Mesendoderm (in vitro differentiated cells): ENCODE results near the gene HOTAIR.

Source experiments
- DNase-seq: peaks from one replicate; pipeline ENCODE4 v3.0.0; 2013
- H2AK5ac ChIP-seq: 2 replicates; pipeline ENCODE4 v1.6.1; 2013; ENCODE audit warnings: low read length, inconsistent platforms
- H2BK120ac ChIP-seq: 2 replicates; pipeline ENCODE4 v1.6.1; 2013; ENCODE audit warnings: low read depth, mild to moderate bottlenecking, low read length, moderate library complexity, mixed read lengths
- H2BK15ac ChIP-seq: replicated peaks from 2 replicates; pipeline ENCODE4 v1.6.1; 2013; ENCODE audit warnings: low read depth, mild to moderate bottlenecking, moderate library complexity
- H2BK5ac ChIP-seq: 2 replicates; pipeline ENCODE4 v1.6.1; 2013; ENCODE audit warnings: low read length, inconsistent platforms
- H3K18ac ChIP-seq: 2 replicates; pipeline ENCODE4 v1.6.1; 2013; ENCODE audit warnings: mild to moderate bottlenecking, low read length, mixed read lengths
- H3K23ac ChIP-seq: one replicate; pipeline ENCODE4 v1.6.1; 2013; ENCODE audit warnings: low read length
- H3K27ac ChIP-seq: 2 replicates; pipeline ENCODE4 v1.5.1; 2013; ENCODE audit warnings: low read depth, mild to moderate bottlenecking, inconsistent platforms, low read length, moderate library complexity
- H3K27me3 ChIP-seq: 2 replicates; pipeline ENCODE4 v1.6.1; 2013; ENCODE audit warnings: low read length, control low read depth, mild to moderate bottlenecking, inconsistent platforms; ENCODE audit not compliant: insufficient read depth, poor library complexity
- H3K36me3 ChIP-seq: 2 replicates; pipeline ENCODE4 v1.6.1; 2013; ENCODE audit warnings: low read length, inconsistent platforms; ENCODE audit not compliant: control insufficient read depth, insufficient read depth
- H3K4ac ChIP-seq: one replicate; pipeline ENCODE4 v1.6.1; 2013; ENCODE audit warnings: low read depth, mild to moderate bottlenecking, low read length, moderate library complexity
- H3K4me1 ChIP-seq: 2 replicates; pipeline ENCODE4 v1.6.1; 2013; ENCODE audit warnings: low read depth, low read length, inconsistent platforms; ENCODE audit not compliant: control insufficient read depth
- H3K4me2 ChIP-seq: 2 replicates; pipeline ENCODE4 v1.6.1; 2013; ENCODE audit warnings: low read length
- H3K4me3 ChIP-seq: 2 replicates; pipeline ENCODE4 v1.5.1; 2013; ENCODE audit warnings: mild to moderate bottlenecking, low read length
- H3K56ac ChIP-seq: one replicate; pipeline ENCODE4 v1.6.1; 2013; ENCODE audit warnings: low read length
- H3K79me1 ChIP-seq: 2 replicates; pipeline ENCODE4 v1.6.1; 2013; ENCODE audit warnings: low read length, inconsistent platforms
- H3K79me2 ChIP-seq: 2 replicates; pipeline ENCODE4 v1.6.1; 2013; ENCODE audit warnings: mild to moderate bottlenecking, low read length; ENCODE audit not compliant: control insufficient read depth, insufficient read depth
- H3K9ac ChIP-seq: 2 replicates; pipeline ENCODE4 v1.6.1; 2013; ENCODE audit warnings: low read length, inconsistent platforms
- H4K5ac ChIP-seq: one replicate; pipeline ENCODE4 v1.6.1; 2013; ENCODE audit warnings: low read length
- H4K8ac ChIP-seq: one replicate; pipeline ENCODE4 v1.6.1; 2013; ENCODE audit warnings: low read depth, mild to moderate bottlenecking, control low read depth, low read length, moderate library complexity
- WGBS: extraction: QIAGEN DNeasy Blood & Tissue Kit; methylation state at CpG from one replicate; pipeline ENCODE4 v1.1.7; 2013; ENCODE audit warnings: low lambda C conversion rate, missing lambda C conversion rate; ENCODE audit not compliant: insufficient coverage; ENCODE audit errors: extremely low coverage; 5-methylcytosine and 5-hydroxymethylcytosine counted together

The HOTAIR gene

DNA sequence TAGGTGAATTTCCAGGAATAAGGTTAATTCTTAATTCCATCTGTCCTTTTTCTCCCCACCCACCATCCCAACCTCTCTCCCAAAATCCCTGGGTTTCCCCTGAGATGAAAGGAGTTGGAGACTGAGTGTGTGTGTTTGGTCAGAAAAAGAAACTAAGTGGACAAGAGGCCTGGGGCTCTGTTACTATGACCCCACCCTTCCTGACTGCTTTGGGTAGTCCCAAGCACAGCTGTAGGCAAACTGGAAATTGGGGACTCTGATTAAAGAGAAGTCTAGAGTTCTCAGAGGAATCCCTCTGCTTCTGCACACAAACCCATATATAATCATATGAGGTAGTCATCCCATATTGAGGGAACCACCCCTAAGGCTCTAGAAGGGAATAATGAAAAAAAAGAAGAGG, 27.0 kb downstream of the HOTAIR start:
- Histone ChIP-seq H3K56ac (no peak overlapping the region), H3K4me2 (no peak overlapping the region), H3K79me2 (no peaks in the 10 kb centered on the region), H2AK5ac (no peak overlapping the region), H2BK120ac (no peak overlapping the region), H3K18ac (no peak overlapping the region), H3K4me3 (no peak overlapping the region), H3K4me1 (no peaks in the 10 kb centered on the region), H3K27ac (no peak overlapping the region), H4K5ac (no peak overlapping the region), H3K79me1 (no peaks in the 10 kb centered on the region), H3K23ac (no peak overlapping the region), H2BK15ac (no peak overlapping the region), H3K9ac (no peak overlapping the region), H2BK5ac (no peak overlapping the region), H4K8ac (no peak overlapping the region), H3K4ac (no peak overlapping the region), H3K36me3 (no peaks in the 10 kb centered on the region), H3K27me3 (peaks cover 88% of the 10 kb centered on the region)
- no peak for DNase-seq

DNA sequence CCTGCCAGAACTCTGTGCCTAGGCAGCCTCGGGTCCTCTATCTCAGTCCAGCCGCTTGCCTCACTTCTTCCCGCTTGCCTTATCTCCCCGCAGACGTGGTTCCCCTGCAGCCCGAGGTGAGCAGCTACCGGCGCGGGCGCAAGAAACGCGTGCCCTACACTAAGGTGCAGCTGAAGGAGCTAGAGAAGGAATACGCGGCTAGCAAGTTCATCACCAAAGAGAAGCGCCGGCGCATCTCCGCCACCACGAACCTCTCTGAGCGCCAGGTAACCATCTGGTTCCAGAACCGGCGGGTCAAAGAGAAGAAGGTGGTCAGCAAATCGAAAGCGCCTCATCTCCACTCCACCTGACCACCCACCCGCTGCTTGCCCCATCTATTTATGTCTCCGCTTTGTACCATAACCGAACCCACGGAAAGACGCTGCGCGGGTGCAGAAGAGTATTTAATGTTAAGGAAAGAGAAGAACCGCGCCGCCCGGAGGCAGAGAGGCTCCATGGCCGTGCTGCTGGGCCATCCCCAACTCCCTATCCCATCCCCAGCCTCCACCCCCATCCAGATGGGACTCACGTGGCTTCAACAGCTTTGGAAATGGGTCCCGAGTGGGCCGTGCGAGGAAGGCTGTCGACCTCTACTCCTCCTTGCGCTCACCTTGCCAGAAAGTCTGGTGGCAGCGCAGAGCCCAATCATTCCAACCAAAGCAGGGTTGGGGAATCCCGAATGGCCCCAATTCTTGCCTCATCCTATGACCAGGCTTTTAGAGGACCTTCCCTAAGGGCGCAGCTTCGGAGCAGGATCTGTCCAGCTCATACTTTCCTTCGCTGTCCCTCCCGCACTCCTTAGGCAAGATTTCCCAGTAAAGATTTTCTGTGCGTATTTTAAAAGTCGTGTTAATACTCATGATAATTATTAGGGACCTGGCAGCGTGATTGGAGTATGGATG, 29.6 kb downstream of the HOTAIR start:
- Histone ChIP-seq H3K79me1 (no peaks in the 10 kb centered on the region), H2BK15ac (no peak overlapping the region), H3K27ac (no peak overlapping the region), H3K18ac (no peak overlapping the region), H3K4ac (no peak overlapping the region), H3K4me3 (no peak overlapping the region), H3K79me2 (no peaks in the 10 kb centered on the region), H3K9ac (no peak overlapping the region), H3K27me3 (peaks cover 83% of the 10 kb centered on the region), H4K8ac (no peak overlapping the region), H3K36me3 (no peaks in the 10 kb centered on the region), H2BK120ac (no peak overlapping the region), H3K4me2 (no peak overlapping the region), H4K5ac (no peak overlapping the region), H3K23ac (no peak overlapping the region), H3K56ac (no peak overlapping the region), H2BK5ac (no peak overlapping the region), H3K4me1 (no peaks in the 10 kb centered on the region), H2AK5ac (no peak overlapping the region)
- no peak for DNase-seq
- no CpG with 5 or more reads among the region's 51 CpGs for WGBS

DNA sequence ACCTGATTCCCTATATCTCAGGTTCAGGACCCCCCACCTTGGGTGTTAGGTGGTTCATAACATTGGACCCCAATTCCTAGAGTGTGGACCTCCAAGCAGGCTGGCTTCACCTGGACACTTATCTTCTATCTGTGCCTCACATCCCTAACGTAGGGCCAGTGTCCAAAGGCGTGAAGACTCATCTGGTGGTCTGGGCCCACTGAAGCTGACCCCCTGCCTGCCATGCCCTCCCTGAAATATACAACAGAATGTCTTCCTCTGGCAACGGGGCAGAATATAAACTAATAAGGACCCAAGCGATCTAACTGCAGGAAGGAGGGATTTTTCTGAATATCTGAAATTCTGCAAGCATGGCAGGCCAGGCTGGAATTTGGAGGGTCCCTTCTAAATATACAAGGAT, 30.5 kb downstream of the HOTAIR start:
- Histone ChIP-seq H4K8ac (no peak overlapping the region), H3K4me1 (no peaks in the 10 kb centered on the region), H2BK5ac (no peak overlapping the region), H3K4ac (no peak overlapping the region), H2BK15ac (no peak overlapping the region), H3K36me3 (no peaks in the 10 kb centered on the region), H3K27me3 (peaks cover 83% of the 10 kb centered on the region), H3K4me2 (no peak overlapping the region), H4K5ac (no peak overlapping the region), H3K27ac (no peak overlapping the region), H3K9ac (no peak overlapping the region), H3K4me3 (no peak overlapping the region), H3K18ac (no peak overlapping the region), H3K79me1 (no peaks in the 10 kb centered on the region), H3K23ac (no peak overlapping the region), H2AK5ac (no peak overlapping the region), H2BK120ac (no peak overlapping the region), H3K79me2 (no peaks in the 10 kb centered on the region), H3K56ac (no peak overlapping the region)
- WGBS: no CpG with 5 or more reads among the region's 4 CpGs
- DNase-seq: no peak

DNA sequence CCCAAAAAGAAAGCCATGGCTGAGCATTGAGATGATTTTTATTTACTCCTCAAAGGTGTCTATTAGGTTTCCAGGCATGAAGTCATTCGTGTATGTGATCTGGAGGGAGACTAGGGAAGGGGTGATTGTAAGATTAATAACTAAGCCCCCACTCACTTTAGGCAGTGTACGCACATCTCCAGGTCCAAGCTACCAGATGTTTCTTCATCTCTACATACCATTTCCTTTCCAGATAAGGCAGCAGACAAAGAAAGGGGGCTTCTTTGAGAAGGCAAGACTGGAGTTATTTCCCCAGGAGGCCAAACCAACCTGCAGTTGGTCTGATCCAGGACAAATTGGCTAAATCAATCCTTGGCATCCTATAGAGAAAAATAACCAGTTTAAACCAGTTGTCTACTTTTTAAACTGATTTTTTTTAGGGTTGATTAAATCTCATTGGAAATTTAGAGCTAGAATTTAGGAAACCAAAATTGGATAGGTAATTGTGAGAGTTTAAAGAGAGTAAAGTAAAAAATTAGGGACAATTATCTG, 32.2 kb downstream of the HOTAIR start:
- no peak overlapping the region for H2BK120ac ChIP-seq
- WGBS: no CpG with 5 or more reads among the region's 2 CpGs
- H2AK5ac ChIP-seq: no peak overlapping the region
- DNase-seq: no peak
- no peak overlapping the region for H3K27ac ChIP-seq
- no peaks in the 10 kb centered on the region for H3K4me1 ChIP-seq
- no peak overlapping the region for H4K5ac ChIP-seq
- H3K4me3 ChIP-seq: no peak overlapping the region
- H3K27me3 ChIP-seq: peaks cover 86% of the 10 kb centered on the region
- no peak overlapping the region for H2BK5ac ChIP-seq
- no peak overlapping the region for H4K8ac ChIP-seq
- no peak overlapping the region for H3K4ac ChIP-seq
- no peak overlapping the region for H3K23ac ChIP-seq
- H3K4me2 ChIP-seq: no peak overlapping the region
- no peak overlapping the region for H2BK15ac ChIP-seq
- H3K79me1 ChIP-seq: no peaks in the 10 kb centered on the region
- no peak overlapping the region for H3K56ac ChIP-seq
- H3K79me2 ChIP-seq: no peaks in the 10 kb centered on the region
- H3K18ac ChIP-seq: no peak overlapping the region
- H3K36me3 ChIP-seq: no peaks in the 10 kb centered on the region
- no peak overlapping the region for H3K9ac ChIP-seq

DNA sequence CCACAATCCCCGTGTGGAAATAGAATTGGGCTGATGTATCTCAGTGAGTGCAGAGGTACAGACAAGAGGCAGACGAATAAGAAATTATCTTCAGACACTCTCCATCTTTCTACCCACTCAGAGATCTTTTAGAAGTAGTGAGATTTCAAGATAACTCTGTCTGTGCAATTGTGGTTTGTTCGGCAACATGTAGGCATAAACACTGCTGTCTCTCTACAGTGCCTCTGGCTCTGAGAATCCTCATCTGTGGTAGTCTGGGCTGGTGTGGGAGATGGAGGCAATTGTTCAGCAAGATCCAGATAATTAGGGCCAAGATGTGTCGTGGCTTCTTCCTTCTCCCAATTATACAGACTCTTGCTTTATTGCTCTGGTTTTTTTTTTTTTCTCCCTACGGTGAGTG, 33.0 kb downstream of the HOTAIR start:
- no peaks in the 10 kb centered on the region for H3K4me1 ChIP-seq
- H3K27ac ChIP-seq: no peak overlapping the region
- no peak overlapping the region for H3K9ac ChIP-seq
- peaks cover 87% of the 10 kb centered on the region for H3K27me3 ChIP-seq
- no peak overlapping the region for H2BK5ac ChIP-seq
- H3K4me3 ChIP-seq: no peak overlapping the region
- no peak overlapping the region for H3K23ac ChIP-seq
- no peak overlapping the region for H3K4ac ChIP-seq
- no CpG with 5 or more reads among the region's 5 CpGs for WGBS
- no peak overlapping the region for H4K5ac ChIP-seq
- no peak overlapping the region for H2BK120ac ChIP-seq
- H3K79me1 ChIP-seq: no peaks in the 10 kb centered on the region
- H3K18ac ChIP-seq: no peak overlapping the region
- H3K4me2 ChIP-seq: no peak overlapping the region
- no peaks in the 10 kb centered on the region for H3K36me3 ChIP-seq
- no peak overlapping the region for H4K8ac ChIP-seq
- H3K79me2 ChIP-seq: no peaks in the 10 kb centered on the region
- no peak overlapping the region for H2AK5ac ChIP-seq
- H3K56ac ChIP-seq: no peak overlapping the region
- no peak overlapping the region for H2BK15ac ChIP-seq
- DNase-seq: no peak

DNA sequence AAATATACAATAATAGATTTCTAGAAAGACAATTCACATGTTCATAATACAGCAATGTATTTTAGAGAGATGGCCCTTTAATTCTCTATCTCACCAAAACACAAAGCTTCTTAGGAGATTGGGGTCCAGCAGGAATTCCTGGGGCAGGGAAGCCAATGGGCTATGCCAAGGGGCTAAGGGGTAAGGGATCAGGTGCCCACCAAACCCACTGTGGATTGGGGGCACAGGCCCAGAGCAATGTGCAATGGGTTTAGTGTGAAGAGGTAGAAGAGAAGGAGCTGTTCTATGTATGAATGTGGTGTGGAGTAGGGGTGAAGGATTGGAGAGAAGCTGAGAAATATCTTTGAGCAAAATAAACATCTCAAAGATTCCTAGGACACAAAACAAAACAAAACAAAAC, 33.6 kb downstream of the HOTAIR start:
- H2BK15ac ChIP-seq: no peak overlapping the region
- no peak overlapping the region for H3K4ac ChIP-seq
- no peak overlapping the region for H3K9ac ChIP-seq
- H3K79me2 ChIP-seq: no peaks in the 10 kb centered on the region
- peaks cover 89% of the 10 kb centered on the region for H3K27me3 ChIP-seq
- H3K4me2 ChIP-seq: no peak overlapping the region
- H2BK120ac ChIP-seq: no peak overlapping the region
- H4K5ac ChIP-seq: no peak overlapping the region
- no peak overlapping the region for H3K18ac ChIP-seq
- H4K8ac ChIP-seq: no peak overlapping the region
- DNase-seq: no peak
- no peak overlapping the region for H3K23ac ChIP-seq
- H3K36me3 ChIP-seq: no peaks in the 10 kb centered on the region
- H2AK5ac ChIP-seq: no peak overlapping the region
- H3K4me3 ChIP-seq: no peak overlapping the region
- no peaks in the 10 kb centered on the region for H3K4me1 ChIP-seq
- no peaks in the 10 kb centered on the region for H3K79me1 ChIP-seq
- H3K56ac ChIP-seq: no peak overlapping the region
- H2BK5ac ChIP-seq: no peak overlapping the region
- no peak overlapping the region for H3K27ac ChIP-seq
